T-helper 2 cell treated with Interferon-gamma antibody and Interleukin-4, amounts not matched to agents 5 μg/mL and 100 μg/mL, for 36 hours (primary cell): Measurements from ENCODE around the gene RERE.
A peak's percentile ranks its signal among the peaks of the same experiment; 100 is the strongest.
"Not testable (repeated sequence)": the region's sequence is repeated elsewhere in the genome, so short reads cannot be mapped to it uniquely, and the experiment has no call there.

ENCODE experiments used
- DNase-seq: peaks from one replicate; pipeline ENCODE4 v3.0.0; 2021; ENCODE audit warnings: low spot score
- H3K27ac Mint-ChIP-seq: one replicate; pipeline ENCODE4 v1.8.0; 2021; ENCODE audit warnings: mild to moderate bottlenecking, mixed read lengths
- H3K27me3 Mint-ChIP-seq: one replicate; pipeline ENCODE4 v1.8.0; 2021; ENCODE audit warnings: low read depth, mixed read lengths
- H3K36me3 Mint-ChIP-seq: one replicate; pipeline ENCODE4 v1.8.0; 2021; ENCODE audit warnings: low read depth, mixed read lengths
- H3K4me1 Mint-ChIP-seq: one replicate; pipeline ENCODE4 v1.8.0; 2021; ENCODE audit warnings: low read depth, mixed read lengths
- H3K4me3 Mint-ChIP-seq: one replicate; pipeline ENCODE4 v1.8.0; 2022; ENCODE audit warnings: mild to moderate bottlenecking, moderate library complexity, mixed read lengths
- H3K9me3 Mint-ChIP-seq: one replicate; pipeline ENCODE4 v1.8.0; 2021; ENCODE audit warnings: mixed read lengths

RERE gene

GRCh38 chr1:8851060-8851459, 33.6 kb upstream of the RERE start:
- no peak for DNase-seq
- H3K4me3 Mint-ChIP-seq: no peak overlapping the region
- H3K36me3 Mint-ChIP-seq: peaks cover under 1% of the 10 kb centered on the region
- H3K27me3 Mint-ChIP-seq: no peaks in the 10 kb centered on the region
- no peak overlapping the region for H3K27ac Mint-ChIP-seq
- no peaks in the 10 kb centered on the region for H3K9me3 Mint-ChIP-seq
- peaks cover 6% of the 10 kb centered on the region for H3K4me1 Mint-ChIP-seq

DNA sequence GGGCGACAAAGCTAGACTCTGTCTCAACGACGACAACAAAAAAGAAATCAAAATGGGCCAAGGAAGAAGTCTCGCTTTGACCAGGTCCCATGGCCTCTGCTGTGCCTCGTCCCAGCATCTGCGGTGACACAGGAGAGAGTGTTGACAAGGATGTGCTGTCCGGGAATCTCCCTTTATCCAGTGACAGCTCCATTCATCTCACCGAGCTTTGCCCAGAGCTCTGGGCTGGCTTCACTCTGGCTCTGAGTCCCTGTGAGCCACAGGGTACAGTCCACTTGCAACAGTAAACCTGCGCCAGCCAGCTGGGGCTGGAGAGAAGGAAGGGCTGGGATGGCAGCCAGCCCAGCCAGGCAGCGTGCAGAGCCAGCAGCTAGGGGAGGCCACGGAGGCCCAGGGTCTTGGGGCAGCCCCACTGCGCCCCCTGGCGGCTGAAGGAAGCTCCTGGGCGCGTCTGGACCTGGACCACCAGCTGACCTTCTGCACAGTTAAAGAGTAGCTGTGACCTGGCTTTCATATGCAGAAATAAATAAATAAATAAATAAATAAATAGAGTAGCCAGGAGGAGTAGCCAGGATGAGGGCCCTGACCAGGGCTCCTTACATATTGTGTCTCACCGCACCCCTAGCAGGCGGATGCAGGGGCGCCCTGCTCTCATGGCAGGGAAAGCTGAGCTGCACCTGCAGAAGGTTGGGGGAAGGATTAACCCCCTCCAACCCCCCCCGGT, 31.4 kb upstream of the RERE start:
- Mint-ChIP-seq H3K9me3 (no peaks in the 10 kb centered on the region), H3K27ac (no peak overlapping the region), H3K4me3 (no peak overlapping the region), H3K27me3 (no peaks in the 10 kb centered on the region), H3K36me3 (no peaks in the 10 kb centered on the region), H3K4me1 (peaks cover 6% of the 10 kb centered on the region)
- peak; percentile 66 for DNase-seq

- H3K9me3 Mint-ChIP-seq: no peaks in the 10 kb centered on the region
- no peak for DNase-seq
- peaks cover 6% of the 10 kb centered on the region for H3K4me1 Mint-ChIP-seq
- no peak overlapping the region for H3K27ac Mint-ChIP-seq
- H3K4me3 Mint-ChIP-seq: no peak overlapping the region
- H3K27me3 Mint-ChIP-seq: peaks cover 2% of the 10 kb centered on the region
- H3K36me3 Mint-ChIP-seq: no peaks in the 10 kb centered on the region
Observed at GRCh38 chr1:8847990-8848389, 30.6 kb upstream of the RERE start.

DNA sequence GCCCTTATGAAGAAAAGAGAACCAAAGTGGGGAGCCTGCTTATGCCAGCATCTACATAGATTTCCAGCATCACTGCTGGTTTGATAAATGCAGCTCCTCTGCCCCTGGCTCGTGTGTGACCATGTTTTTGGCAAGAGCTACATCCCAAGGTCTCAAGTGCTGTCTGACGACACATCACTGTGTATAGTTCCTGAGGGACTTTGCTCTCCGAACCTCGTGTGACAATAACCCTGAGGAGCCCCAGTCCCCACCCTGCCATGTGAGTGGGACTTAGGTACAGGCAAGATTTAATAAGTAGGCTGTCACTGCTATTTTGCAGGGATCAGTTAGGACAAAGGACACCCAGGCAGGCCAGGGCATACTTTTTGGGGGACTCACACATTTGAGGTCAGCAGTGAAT, 28.8 kb upstream of the RERE start:
- DNase-seq: no peak
- no peaks in the 10 kb centered on the region for H3K36me3 Mint-ChIP-seq
- no peaks in the 10 kb centered on the region for H3K9me3 Mint-ChIP-seq
- H3K27ac Mint-ChIP-seq: no peak overlapping the region
- H3K4me3 Mint-ChIP-seq: no peak overlapping the region
- peaks cover 5% of the 10 kb centered on the region for H3K27me3 Mint-ChIP-seq
- peaks cover 4% of the 10 kb centered on the region for H3K4me1 Mint-ChIP-seq

- no peak overlapping the region for H3K4me3 Mint-ChIP-seq
- DNase-seq: no peak
- peaks cover 5% of the 10 kb centered on the region for H3K27me3 Mint-ChIP-seq
- H3K27ac Mint-ChIP-seq: no peak overlapping the region
- no peaks in the 10 kb centered on the region for H3K36me3 Mint-ChIP-seq
- H3K9me3 Mint-ChIP-seq: no peaks in the 10 kb centered on the region
- peaks cover 4% of the 10 kb centered on the region for H3K4me1 Mint-ChIP-seq
Observed at GRCh38 chr1:8845104-8846097, 28.0 kb upstream of the RERE start.

DNA sequence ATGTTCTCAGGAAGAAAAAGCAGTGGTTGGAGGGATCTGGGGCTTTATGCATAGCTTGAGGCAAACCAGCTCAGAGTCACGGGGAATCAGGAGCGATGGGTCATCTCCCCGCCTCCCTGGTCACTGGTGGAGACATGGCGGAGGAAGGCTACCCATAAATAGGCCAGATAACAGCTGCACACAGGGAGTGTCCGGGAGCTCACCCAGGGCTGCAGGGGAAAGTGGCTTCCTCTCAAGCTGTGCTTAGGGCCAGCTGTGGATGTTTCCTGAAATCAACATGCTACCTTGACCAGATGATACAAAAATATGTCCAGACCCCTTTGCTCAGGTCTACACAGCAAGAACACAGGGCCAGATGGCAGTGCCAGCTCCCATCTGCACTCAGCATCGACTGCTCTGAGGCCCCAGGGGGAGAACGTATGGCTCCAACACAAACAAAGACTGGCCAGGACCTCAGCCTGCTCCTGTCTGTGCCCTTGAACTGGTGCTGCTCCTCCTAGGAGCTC, 27.1 kb upstream of the RERE start:
- Mint-ChIP-seq H3K9me3 (no peaks in the 10 kb centered on the region), H3K4me3 (no peak overlapping the region), H3K36me3 (no peaks in the 10 kb centered on the region), H3K27me3 (peaks cover 5% of the 10 kb centered on the region), H3K27ac (no peak overlapping the region), H3K4me1 (peaks cover 4% of the 10 kb centered on the region)
- no peak for DNase-seq

GRCh38 chr1:8841395-8841794, 24.0 kb upstream of the RERE start:
- no peak for DNase-seq
- Mint-ChIP-seq H3K9me3 (no peaks in the 10 kb centered on the region), H3K27me3 (peaks cover 6% of the 10 kb centered on the region), H3K36me3 (no peaks in the 10 kb centered on the region), H3K27ac (no peak overlapping the region), H3K4me1 (no peaks in the 10 kb centered on the region), H3K4me3 (no peak overlapping the region)

GRCh38 chr1:8839990-8840389, 22.6 kb upstream of the RERE start:
- H3K4me3 Mint-ChIP-seq: no peak overlapping the region
- H3K9me3 Mint-ChIP-seq: no peaks in the 10 kb centered on the region
- no peak for DNase-seq
- H3K36me3 Mint-ChIP-seq: no peaks in the 10 kb centered on the region
- H3K4me1 Mint-ChIP-seq: no peaks in the 10 kb centered on the region
- H3K27ac Mint-ChIP-seq: no peak overlapping the region
- H3K27me3 Mint-ChIP-seq: peaks cover 9% of the 10 kb centered on the region

GRCh38 chr1:8835941-8836643, 18.7 kb upstream of the RERE start:
- peaks cover 4% of the 10 kb centered on the region for H3K27me3 Mint-ChIP-seq
- no peak overlapping the region for H3K4me3 Mint-ChIP-seq
- H3K4me1 Mint-ChIP-seq: peaks cover 2% of the 10 kb centered on the region
- no peaks in the 10 kb centered on the region for H3K36me3 Mint-ChIP-seq
- no peak for DNase-seq
- H3K9me3 Mint-ChIP-seq: no peaks in the 10 kb centered on the region
- no peak overlapping the region for H3K27ac Mint-ChIP-seq

DNA sequence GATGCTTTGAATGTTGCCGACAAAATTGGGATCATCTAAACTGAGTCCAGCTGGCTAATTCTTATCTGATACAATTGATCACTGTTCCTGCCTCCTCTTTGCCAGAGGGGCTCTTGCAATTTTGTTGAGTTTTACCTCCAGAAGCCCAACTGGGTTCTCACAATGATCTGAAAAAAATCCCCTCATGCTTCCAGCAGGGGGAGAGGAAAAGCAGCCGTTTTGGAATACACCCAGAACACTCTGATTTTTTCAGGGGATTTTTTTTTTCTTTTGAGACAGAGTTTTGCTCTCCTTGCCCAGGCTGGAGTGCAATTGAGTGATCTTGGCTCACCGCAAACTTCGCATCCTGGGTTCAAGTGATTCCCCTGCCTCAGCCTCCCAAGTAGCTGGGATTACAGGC, 13.9 kb upstream of the RERE start:
- H3K4me1 Mint-ChIP-seq: peaks cover 10% of the 10 kb centered on the region
- no peak for DNase-seq
- peaks cover 2% of the 10 kb centered on the region for H3K27me3 Mint-ChIP-seq
- H3K9me3 Mint-ChIP-seq: no peaks in the 10 kb centered on the region
- no peak overlapping the region for H3K27ac Mint-ChIP-seq
- no peaks in the 10 kb centered on the region for H3K36me3 Mint-ChIP-seq
- no peak overlapping the region for H3K4me3 Mint-ChIP-seq

DNA sequence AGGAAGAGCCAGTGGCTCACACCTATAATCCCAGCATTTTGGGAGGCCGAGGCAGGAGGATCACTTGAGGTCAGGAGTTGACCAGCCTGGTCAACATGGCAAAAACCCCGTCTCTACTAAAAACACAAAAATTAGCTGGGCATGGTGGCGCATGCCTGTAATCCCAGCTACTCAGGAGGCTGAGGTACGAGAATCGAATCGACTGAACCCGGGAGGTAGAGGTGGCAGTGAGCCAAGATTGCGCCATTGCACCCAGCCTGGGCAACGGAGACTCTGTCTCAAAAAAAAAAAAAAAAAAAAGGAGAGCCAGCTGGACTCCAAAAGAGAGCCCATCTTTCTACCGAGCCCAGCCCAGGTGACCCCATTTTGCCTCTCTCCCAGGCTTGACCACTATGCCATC, 13.3 kb upstream of the RERE start:
- not testable (repeated sequence) for DNase-seq, H3K4me3 Mint-ChIP-seq, H3K27ac Mint-ChIP-seq, H3K9me3 Mint-ChIP-seq, H3K27me3 Mint-ChIP-seq, H3K36me3 Mint-ChIP-seq, H3K4me1 Mint-ChIP-seq

DNA sequence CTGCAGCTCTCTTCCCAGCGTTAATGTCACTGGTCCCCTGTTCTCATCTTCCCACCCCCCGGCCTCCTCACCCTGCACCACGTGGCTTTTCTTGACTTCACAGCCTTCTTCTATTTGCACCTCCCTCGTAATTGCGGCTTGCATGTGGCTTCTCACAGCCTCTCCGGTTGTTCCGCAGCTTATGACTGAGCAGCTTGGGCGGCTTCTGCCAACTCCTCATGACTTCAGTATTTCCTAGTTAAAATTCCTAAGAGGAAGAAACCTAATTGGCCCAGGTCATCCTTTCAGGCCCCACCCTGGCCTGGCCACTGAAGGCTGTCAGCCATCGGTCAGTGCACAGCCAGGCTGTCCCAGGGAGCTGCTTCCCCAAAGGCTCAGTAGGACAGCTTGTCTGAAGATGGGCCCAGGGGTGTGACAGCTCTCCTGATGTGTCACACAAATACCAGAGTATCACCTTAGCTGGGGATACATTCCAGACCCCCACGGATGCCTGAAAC, 8.6 kb upstream of the RERE start:
- Mint-ChIP-seq H3K36me3 (no peaks in the 10 kb centered on the region), H3K4me3 (no peak overlapping the region)
- DNase-seq: no peak

GRCh38 chr1:8823295-8823664, 5.8 kb upstream of the RERE start:
- no peak for DNase-seq
- Mint-ChIP-seq H3K36me3 (no peaks in the 10 kb centered on the region), H3K27me3 (peaks cover 20% of the 10 kb centered on the region), H3K4me3 (no peak overlapping the region), H3K4me1 (peaks cover 4% of the 10 kb centered on the region), H3K9me3 (no peaks in the 10 kb centered on the region), H3K27ac (no peak overlapping the region)

More for the DNA sequence above, 8.6 kb upstream of the RERE start:
- Mint-ChIP-seq H3K4me1 (peaks cover 10% of the 10 kb centered on the region), H3K27ac (no peak overlapping the region), H3K9me3 (no peaks in the 10 kb centered on the region), H3K27me3 (peaks cover 11% of the 10 kb centered on the region)
